ACHN (cell line): ENCODE measurements around the gene UNC5B.

Experiments
- DNase-seq: peaks from one replicate; pipeline ENCODE4 v3.0.0-alpha.2; 2015
- in situ Hi-C: cut with HindIII; loops from 2 replicates; pipeline ENCODE4 v1.10.0; 2017; ENCODE audit warnings: low sequenced_read_pairs, low pct_ligation_motif_present, low pct_unique_long_range_greater_than_20kb

Gene UNC5B

DNA sequence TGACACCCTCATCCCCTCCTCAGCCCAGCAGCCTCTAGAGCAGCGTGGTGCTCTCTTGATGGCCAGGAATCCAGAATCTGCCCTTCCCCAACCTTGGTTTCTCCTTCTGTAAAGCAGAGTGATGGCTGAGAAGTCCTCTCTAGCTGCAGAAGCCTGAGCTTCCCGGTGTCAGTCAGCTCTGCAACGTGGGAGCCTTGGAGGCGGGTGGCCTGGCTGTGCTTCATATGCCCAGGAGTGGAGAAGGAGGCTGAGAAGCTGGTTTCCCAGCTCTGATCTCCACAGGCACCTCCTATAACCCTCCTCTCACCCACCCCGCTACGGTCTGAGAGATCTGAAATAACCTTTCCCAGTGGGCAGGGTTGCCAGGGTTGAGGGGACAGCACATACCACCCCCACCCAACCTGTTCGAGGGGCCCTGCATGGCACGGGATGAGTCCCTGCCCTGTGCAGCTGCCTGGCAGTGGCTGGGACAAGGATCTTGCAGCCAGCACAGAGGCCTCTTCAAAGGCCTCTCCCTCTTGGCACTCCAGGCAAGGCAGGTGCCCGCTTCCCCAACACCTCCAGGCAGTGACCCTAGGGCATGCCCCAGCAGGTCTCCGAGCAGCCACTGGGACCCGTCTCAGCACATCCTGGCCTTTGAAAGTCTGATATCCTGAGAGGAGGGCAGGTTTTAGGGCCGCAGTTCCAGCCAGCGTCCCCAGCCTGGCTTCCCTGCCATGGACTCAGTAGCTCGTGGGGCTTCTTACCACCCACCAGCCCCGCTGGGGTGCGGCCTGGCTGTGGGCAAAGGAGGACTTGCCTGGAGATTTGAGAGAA, 88.4 kb downstream of the UNC5B start:
- in situ Hi-C loops = no loop called here
- DNase-seq = no peak

DNA sequence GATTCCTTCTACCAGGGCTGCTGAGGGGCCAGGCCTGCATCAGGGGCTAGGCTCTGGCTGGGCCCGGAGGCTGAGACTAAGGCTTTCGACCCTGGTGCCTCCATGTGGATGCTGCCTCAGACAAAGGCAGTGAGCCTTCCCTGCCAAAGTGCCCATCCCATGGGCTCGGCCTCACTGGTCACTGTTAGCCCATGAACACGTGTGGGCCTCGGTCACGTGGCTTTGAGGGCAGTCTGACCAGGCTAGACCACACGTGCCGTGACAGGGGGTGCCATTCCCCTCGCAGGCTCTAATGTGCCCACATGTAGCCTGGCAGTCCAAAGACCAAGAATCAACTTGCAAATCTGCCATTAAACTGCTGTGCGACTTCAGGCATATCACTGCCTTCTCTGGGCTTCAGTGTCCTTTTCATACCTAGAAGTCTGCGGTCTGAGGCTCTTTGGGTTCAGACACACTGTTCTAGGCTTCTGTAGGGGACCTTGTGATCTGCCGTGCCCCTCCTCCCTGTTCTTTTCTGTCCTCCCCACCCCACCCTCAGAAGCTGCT, 89.1 kb downstream of the UNC5B start:
- in situ Hi-C loops = no loop called here
- no peak for DNase-seq

DNA sequence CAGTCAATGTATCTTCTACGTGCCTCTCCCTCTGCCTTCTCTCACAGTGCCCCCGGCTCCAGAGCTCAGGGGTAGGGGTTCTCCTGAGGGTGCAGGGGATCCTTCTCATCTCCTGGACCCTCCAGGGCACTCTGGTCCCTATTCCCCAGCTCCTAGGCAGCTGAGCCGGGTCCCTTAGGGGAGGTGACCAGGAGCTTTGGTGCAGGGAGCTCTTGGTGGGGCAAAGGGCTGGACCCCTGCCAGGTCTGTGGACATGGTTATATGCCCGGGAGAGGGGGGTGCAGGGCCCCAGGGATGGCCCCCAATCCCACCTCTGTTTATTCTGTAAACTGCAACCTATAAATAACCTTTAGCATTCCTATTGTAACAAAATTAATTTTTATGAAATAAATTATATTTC, 90.1 kb downstream of the UNC5B start:
- no peak for DNase-seq
- in situ Hi-C loops = no loop called here

DNA sequence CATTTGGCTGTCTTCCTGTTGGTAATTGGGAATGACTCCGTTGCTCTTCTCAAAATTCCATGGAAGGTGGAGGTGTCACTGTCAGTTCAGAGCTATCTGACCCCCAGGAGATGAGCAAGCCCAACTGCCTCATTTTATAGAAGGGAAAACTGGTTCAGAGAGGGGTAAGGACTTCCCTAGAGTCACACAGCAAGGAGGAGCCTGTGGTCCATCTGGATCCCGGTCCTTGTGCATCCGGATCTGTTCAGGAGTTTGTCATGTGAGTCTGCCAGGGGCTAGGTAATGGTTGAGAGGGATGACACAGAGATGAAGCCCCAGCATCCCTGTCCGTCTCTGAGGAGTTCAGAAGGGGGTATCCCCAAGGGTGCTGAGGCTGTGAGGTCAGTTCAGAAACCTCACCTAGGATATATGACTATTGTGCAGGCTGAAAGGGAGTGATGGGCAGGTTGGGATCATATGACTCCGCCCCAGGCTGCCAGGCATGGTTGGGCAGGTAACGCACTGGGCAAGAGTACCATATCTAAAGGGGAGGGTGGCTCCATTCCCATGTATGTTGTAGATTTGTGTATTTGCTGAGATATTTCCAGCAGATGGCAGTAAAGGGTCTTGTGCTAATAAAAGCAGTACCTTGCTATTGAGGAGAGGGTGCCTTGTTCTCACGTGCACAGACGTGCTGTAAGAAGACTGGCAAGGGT, 90.7 kb downstream of the UNC5B start:
- in situ Hi-C loops = no loop called here

DNA sequence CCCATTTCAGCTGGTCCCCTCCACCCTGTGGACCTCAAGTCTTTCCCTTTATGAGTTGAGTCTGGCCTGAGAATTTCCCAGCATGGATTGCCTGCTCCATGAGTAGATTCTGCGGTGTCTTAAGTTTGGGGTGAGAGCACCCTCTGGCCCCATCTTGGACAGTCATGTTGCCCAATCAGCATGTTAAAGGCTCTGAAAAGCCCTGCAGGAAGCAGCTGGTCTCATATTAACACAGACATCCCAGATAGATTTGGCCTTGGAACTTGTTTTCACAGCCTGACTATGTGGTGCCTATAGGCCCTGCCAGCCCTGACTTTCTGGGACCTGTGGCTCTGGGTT, 91.2 kb downstream of the UNC5B start:
- in situ Hi-C loops = no loop called here
- DNase-seq = no peak

More for the DNA sequence above, 90.7 kb downstream of the UNC5B start:
- peak; percentile 71 for DNase-seq

DNA sequence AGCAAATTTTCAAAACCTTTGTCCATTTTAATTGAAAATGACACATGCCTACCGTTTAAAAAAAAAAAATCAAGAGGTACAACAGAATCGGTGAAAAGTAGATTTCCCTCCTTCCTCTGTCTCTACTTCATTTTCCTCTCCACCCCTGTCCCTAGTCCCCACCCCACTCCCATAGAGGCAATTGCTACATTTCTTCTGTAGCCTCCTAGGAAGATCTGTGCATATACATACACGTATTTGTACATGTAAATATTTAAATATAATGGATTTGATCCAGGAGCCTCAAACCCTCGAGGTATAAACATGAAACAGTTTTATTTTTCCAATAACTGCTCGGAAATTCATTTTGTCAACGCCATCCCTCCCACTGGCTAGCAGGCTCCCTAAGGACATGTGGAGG, 92.5 kb downstream of the UNC5B start:
- no peak for DNase-seq
- in situ Hi-C loops = no loop called here

DNA sequence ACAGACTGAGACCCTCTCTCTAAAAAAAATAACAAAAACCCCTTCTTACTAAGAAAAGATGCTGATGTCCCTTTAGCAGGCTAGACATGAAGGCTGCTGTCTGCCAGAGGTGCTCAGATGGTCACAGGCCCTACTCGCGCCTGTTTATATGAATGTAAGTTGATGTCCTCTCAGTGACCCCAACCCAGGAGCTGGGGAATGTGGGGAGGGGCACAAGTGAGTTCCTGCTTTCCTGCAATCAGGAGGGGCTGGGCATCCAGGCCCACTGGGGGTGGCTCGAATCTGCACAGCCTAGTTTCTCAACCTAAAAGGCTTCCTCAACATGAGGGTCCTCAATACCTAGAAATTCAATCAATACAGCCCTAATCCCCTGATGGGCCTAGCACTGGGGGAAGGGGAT, 94.6 kb downstream of the UNC5B start:
- no peak for DNase-seq
- in situ Hi-C loops = no loop called here

DNA sequence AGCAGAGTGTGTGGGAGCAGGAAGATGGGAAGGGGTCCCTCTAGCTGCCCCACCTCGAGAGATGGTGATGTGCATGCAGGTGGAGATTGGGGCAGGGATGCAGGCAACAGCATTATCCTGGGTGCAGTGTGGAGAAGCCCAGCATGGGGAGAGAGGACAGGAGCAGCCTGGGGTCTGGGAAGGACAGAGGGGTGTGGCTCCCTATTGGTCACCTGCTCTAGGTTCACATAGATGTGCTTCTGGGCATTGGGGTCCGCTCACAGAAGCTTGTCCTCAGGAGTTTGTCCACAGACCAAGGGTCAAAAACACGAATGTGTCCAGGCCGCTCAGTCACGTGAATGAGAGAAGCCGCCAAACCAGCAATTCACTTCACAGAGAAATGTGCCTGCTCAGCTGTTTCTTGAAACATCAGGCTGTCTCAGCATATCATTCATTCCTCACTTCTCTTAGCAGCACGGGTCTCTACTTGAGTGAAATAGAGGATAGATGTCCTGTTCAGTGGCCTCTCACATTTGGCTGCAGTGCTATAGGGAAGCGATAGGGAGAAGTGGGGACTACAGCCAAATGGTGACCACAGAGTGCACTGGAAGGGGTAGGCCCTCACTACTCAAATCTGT, 95.2 kb downstream of the UNC5B start:
- DNase-seq = no peak
- in situ Hi-C loops = no loop called here

DNA sequence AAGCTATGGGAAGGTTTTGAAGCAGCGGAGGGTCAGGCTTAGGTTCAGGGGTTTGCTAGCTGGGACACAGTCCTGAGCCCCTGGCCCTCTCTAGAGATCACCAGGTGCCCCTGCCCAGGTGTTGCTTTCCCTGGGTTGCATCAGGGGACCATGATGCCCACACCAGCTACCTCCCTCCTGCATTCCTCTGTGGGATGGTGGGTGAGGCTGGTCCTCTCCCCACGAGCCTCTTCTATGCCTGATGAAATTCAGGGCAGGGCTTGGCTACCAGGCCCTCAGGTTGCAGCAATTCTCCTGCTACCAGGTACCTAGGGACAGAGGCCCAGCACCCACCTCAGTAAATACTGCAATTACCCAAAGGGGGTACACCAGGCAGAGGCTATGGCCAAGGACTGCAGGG, 95.9 kb downstream of the UNC5B start:
- in situ Hi-C loops = no loop called here
- no peak for DNase-seq

DNA sequence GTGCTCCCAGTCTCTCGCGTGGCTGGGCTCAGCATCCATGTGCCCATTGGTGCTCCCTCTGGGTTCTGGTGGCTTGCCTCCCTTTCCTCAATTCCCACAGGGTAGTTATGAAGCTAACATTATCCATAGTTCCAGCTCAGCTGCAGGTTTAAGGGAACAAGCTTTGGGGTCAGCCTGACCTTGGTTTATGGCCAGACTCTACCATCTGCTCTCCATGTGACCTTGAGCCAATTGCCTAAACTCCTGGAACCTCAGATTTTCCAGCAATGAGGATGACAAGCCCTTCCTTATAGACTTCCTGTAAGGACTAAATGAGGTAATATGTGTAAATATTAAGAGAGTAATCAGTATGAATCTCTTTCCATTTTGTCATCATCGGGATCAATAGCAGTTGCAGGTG, 96.6 kb downstream of the UNC5B start:
- DNase-seq = no peak
- in situ Hi-C loops = no loop called here

DNA sequence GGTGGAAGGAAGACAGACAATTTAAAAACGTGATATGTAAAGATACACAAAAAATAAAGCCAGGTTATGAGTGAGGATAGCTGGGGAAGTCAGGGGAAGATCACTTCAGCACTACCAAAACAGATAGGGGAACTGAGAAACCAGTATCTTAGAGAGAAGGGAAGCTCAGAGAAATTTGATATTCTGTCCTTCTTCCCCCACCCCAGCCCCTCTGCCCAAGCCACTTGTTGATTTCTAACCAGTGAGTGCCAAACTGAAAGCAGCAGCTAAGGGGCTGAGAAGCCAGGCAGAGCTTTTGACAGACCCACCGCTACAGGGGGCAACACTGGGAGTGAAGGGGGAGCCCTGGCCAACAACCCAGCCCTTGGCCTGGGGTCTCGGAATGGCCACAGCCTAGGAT, 97.5 kb downstream of the UNC5B start:
- in situ Hi-C loops = no loop called here

DNA sequence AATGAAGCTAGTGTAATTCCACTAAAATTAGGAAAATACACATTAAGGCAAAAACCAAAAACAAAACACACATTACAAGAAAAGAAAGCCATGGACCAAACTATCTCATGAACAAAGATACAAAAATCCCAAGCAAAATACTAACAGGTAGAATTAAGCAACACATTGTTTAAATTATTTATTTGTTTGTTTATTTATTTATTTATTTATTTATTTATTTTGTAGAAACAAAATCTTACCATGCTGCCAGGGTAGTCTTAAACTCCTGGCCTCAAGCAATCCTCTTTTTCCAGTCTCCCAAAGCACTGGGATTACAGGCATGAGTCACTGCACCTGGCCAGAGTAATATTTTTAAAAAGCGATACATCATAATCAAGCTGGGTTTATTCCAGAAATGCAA, 99.8 kb downstream of the UNC5B start:
- in situ Hi-C loops = no loop called here
- no peak for DNase-seq

More for the DNA sequence above, 97.5 kb downstream of the UNC5B start:
- DNase-seq = no peak

DNA sequence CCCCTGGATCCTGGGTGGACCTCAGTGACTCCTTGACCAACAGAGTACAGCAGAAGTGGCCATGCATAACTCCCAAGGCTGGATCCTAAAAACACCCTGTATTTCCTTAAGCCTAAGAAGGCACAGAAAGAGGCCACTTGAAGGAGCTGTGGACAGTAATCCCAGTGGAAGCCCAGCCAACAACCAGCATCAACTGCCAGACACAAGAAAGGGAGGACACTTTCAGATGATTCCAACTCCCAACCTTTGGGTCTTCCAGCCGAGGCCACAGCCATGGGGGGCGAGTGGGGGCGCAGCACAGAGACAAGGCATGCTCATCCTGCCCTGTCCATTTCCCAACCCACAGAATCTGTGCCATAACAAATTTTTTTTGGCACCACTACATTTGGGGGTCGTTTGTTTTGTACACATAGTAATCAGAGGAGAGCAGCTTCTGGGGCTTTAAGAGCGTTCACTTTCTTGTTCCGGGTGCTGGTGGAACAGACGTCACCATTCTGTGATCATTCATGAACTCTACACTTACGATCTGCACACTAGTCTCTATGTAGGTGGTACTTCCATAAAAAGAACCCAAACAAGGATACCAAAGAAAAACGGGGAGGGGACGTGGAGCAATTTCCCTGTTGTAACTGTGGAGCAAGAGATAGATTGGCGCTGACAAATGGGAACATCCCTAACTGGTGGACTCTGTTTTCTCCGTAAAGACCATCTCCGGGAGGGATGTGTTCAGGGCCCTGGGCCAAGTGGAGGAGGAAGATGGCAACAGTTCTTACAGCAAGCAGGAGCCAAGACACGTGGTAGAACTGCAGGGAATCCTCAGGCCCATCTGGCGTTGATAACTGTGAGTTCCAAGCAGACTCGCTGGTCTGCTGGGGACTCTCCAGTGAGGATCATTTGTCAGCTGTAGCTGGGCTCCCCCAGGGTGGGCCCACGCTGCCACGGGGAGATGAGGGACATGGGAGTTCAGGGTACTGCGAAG, 100.7 kb downstream of the UNC5B start:
- in situ Hi-C loops = no loop called here
- DNase-seq = no peak

DNA sequence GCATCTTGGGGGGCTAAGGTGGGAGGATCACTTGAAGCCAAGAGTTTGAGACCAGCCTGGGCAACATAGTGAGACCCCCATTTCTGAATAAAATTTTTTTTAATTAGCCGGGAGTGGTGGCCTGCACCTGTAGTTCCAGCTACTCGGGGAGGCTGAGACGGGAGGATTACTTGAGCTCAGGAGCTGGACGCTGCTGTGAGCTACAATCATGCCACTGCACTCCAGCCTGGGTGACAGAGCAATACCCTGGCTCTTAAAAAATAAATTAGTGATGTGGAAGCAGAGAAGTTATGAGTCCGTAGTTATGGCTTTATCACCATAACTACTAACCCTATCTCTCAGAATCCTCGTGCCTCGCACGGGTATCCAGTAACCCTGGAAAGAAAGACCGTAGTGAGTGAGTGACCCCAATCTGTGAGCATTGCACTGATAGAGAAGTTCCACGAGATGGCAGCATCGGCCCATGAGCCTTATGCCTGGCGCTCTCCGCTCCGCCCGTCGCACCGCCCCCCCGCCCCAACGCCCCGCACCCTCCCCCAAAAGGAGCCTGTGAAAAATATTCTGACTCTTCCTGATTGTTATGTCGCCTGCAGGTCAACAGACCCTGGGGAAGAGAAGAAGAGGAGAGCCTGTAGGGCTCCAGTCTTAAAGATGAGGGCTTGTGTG, 101.8 kb downstream of the UNC5B start:
- in situ Hi-C loops = no loop called here
- peak; percentile 49 for DNase-seq

DNA sequence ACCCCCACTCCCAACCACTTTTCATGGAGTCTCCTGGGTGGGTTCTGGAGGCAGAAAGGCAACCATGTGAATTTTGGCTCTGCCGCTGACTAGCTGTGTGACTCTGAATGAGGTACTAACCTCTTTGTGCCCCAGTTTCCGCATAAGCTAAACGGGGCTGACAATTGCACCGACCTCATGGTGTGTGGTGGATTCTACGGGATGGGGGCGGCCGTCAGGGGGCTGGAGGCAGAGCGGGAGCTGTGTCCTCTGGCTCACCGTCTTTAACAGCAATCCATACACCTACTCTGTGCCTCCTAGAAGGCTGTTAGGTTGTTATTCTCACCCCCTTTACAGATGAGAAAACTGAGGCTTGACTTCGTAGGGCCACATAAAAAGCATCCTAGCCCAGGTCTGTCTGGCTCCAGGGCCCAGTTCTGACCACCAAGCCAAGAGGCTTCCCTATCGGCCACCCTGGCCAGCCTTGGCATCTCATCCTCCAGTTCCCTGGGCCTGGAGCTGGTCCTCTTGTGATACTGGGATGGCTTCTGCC, 102.4 kb downstream of the UNC5B start:
- in situ Hi-C loops = no loop called here
- no peak for DNase-seq

DNA sequence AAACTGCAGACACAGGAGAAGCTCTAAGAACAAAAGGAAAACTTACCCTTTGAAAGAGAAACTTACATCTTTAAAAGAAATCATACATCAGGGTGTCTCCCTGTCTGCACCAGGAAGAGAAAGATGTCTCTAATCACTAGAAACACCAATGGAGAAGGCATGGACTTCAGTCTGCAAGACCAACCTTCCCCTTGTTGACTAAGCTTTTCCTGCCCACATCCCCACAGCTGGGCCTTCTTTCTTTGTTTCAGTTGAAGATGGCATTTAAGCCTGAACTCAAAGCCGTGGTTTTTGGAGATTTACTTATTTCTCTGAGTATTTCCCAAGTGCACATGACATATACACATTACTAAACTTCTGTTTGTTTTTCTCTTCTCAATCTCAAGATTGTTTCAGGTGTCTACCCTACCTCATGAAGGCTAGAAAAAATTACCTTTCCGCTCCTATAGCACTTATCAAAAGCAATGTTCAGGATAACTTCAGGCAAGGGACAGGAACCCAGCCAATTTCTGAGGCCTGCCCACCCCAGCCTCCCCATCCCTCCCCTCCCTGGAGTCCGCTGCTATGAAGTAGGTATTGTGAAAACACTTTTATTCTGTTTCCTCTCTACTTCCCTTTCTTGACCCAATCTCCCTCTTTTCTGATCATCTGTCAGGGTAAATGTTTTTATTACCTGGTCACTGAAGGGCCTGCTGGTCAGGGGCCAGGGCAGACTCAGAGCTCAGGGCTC, 103.9 kb downstream of the UNC5B start:
- DNase-seq = no peak
- in situ Hi-C loops = no loop called here

DNA sequence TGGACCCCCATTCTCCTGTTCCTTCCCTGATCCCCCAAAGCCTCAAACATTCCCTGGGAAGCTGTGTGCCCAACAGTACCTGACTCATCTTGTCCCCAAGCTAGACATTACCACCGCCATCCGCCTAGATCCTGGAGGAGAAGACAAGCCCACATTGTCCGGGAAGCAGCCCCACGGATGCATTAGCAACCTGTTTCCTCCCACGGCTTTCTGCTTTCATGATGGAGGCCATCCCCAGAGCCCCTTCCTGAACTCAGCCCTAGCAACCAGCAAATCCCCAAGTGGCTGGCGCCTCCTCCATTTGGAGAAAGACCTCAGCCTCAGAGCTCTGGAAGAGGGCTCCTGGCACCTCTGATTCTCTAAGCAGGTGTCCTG, 104.4 kb downstream of the UNC5B start:
- DNase-seq = no peak
- in situ Hi-C loops = no loop called here
